Measurements from ENCODE around the gene NTNG1. TPM values are rescaled to one million over a fixed set of nuclear protein-coding genes. Genes with fewer than 3 reads are reported as not detected.

The NTNG1 gene
- total and polyA plus RNA-seq, 2 of the 4 experiments (the other 2 are of a cell fraction) = 1.2 to 2.3 TPM

- Histone ChIP-seq H4K8ac (ENCODE audit: low read depth in 2 of 2, low read length in 2 of 2) (no peak overlapping the region), H3K27ac (ENCODE audit: insufficient read depth, low read length) (no peak overlapping the region), H3K4me1 (ENCODE audit: control insufficient read depth, insufficient read depth, low read length) (no peaks in the 10 kb centered on the region), H3K56ac (ENCODE audit: extremely low read depth, insufficient read depth, low read length) (no peak overlapping the region), H2AFZ (replicated peaks; ENCODE audit: low read length, poor library complexity) (no peak overlapping the region), H3K14ac (replicated peaks; ENCODE audit: low read depth, low read length) (no peak overlapping the region), H3K4me3 (ENCODE audit: insufficient read depth, low read depth, low read length) (no peak overlapping the region), H2BK5ac (ENCODE audit: low read depth, low read length, poor library complexity, severe bottlenecking) (no peak overlapping the region), H3K4ac (ENCODE audit: low read depth, low read length) (no peak overlapping the region), H4K5ac (ENCODE audit: low read depth, low read length) (no peak overlapping the region), H2BK120ac (ENCODE audit: low read depth, low read length) (no peak overlapping the region), H3K9ac (ENCODE audit: low read depth, low read length) (no peak overlapping the region), H3K4me2 (ENCODE audit: low read depth, low read length) (no peak overlapping the region), H3K36me3 (ENCODE audit: control insufficient read depth, insufficient read depth, low read length) (no peaks in the 10 kb centered on the region), H3K79me1 (ENCODE audit: low read depth in 1 of 2, low read length in 2 of 2) (no peaks in the 10 kb centered on the region), H4K20me1 (ENCODE audit: insufficient read depth, low read length) (no peaks in the 10 kb centered on the region), H3K23ac (ENCODE audit: low read depth, low read length) (no peak overlapping the region), H4K91ac (ENCODE audit: insufficient read depth, low read depth, low read length) (no peak overlapping the region), H2BK15ac (ENCODE audit: low read depth, low read length) (no peak overlapping the region), H2AK9ac (replicated peaks; ENCODE audit: low read depth, low read length, poor library complexity) (no peak overlapping the region), H3K9me1 (ENCODE audit: insufficient read depth, low read length) (no peaks in the 10 kb centered on the region), H2AK5ac (ENCODE audit: low read depth, low read length) (no peak overlapping the region), H2BK20ac (ENCODE audit: low read depth, low read length) (no peak overlapping the region), H3K9me3 (ENCODE audit: control insufficient read depth, insufficient read depth, low read length) (no peaks in the 10 kb centered on the region), H3K18ac (ENCODE audit: low read depth, low read length) (no peak overlapping the region), H3K27me3 (ENCODE audit: control insufficient read depth, insufficient read depth, low read length) (no peaks in the 10 kb centered on the region)
- POLR2A ChIA-PET (ENCODE audit: unreplicated experiment) = no interaction called here
- CTCF ChIA-PET = no interaction called here
- DNase-seq (no peak), ATAC-seq (ENCODE audit: low read depth) (no peak)
- dilution Hi-C loops (cut with HindIII; ENCODE audit: low sequenced_read_pairs, unreplicated experiment) = no loop called here
- whole genome bisulfite sequencing, 2 experiments (ENCODE audit: extremely low coverage in 2 of 2, insufficient read length in 1 of 2) = no CpG with 5 or more reads among the region's 3 CpGs
- no TSS peak for BruUV-seq (replicated peaks)
- intact Hi-C loops (cut with micrococcal nuclease) = no loop called here
- in situ Hi-C loops (cut with MboI; ENCODE audit: low sequenced_read_pairs) = no loop called here
- TF ChIP-seq, protein P1, sequence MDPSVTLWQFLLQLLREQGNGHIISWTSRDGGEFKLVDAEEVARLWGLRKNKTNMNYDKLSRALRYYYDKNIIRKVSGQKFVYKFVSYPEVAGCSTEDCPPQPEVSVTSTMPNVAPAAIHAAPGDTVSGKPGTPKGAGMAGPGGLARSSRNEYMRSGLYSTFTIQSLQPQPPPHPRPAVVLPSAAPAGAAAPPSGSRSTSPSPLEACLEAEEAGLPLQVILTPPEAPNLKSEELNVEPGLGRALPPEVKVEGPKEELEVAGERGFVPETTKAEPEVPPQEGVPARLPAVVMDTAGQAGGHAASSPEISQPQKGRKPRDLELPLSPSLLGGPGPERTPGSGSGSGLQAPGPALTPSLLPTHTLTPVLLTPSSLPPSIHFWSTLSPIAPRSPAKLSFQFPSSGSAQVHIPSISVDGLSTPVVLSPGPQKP (IDR thresholded peaks at IDR 0.05; ENCODE audit: borderline replicate concordance, low read depth, low read length) = no peak
- TF ChIP-seq CEBPB (IDR thresholded peaks at IDR 0.05; ENCODE audit: low read depth, low read length) (no peak), FOS (IDR thresholded peaks at IDR 0.05; ENCODE audit: low read depth, low read length) (no peak), MAFK (IDR thresholded peaks at IDR 0.05; ENCODE audit: low read depth, low read length) (no peak), BHLHE40 (IDR thresholded peaks at IDR 0.05; ENCODE audit: low read depth, low read length) (no peak), MXI1 (IDR thresholded peaks at IDR 0.05; ENCODE audit: borderline replicate concordance, low read depth, low read length) (no peak), RCOR1 (IDR thresholded peaks at IDR 0.05; ENCODE audit: insufficient replicate concordance, low read length) (no peak), POLR2A (IDR thresholded peaks at IDR 0.05; ENCODE audit: low read depth, low read length) (no peak), CHD1 (IDR thresholded peaks at IDR 0.05; ENCODE audit: low read depth, low read length) (no peak), RAD21 (IDR thresholded peaks at IDR 0.05; ENCODE audit: low read length) (no peak), RFX5 (IDR thresholded peaks at IDR 0.05; ENCODE audit: low read depth, low read length) (no peak), CTCF (conservative IDR thresholded peaks at IDR 0.05; ENCODE audit: low read depth, low read length) (no peak), SMC3 (IDR thresholded peaks at IDR 0.05; ENCODE audit: low read depth, low read length) (no peak), MAZ (IDR thresholded peaks at IDR 0.05; ENCODE audit: borderline replicate concordance, low read depth, low read length) (no peak)
These were observed 317.1 kb downstream of the NTNG1 start for GRCh38 chr1:107457989-107458388.

Data from IMR-90 (cell line).